ENCODE results near the gene KLHL33.
"Not testable (repeated sequence)": the region's sequence is repeated elsewhere in the genome, so short reads cannot be mapped to it uniquely, and the experiment has no call there.

The KLHL33 gene

GRCh38 chr14:20446889-20447288, 10.9 kb upstream of the KLHL33 start:
- no peak for DNase-seq

GRCh38 chr14:20443650-20444049, 7.7 kb upstream of the KLHL33 start:
- not testable (repeated sequence) for DNase-seq

- no peak for DNase-seq
Observed at GRCh38 chr14:20441461-20441860, 5.5 kb upstream of the KLHL33 start.

- DNase-seq = peak; percentile 52
Observed at GRCh38 chr14:20440882-20441281, 4.9 kb upstream of the KLHL33 start.

GRCh38 chr14:20440465-20440864, 4.5 kb upstream of the KLHL33 start:
- DNase-seq = no peak

- DNase-seq = no peak
Observed at GRCh38 chr14:20438664-20439063, 2.7 kb upstream of the KLHL33 start.

GRCh38 chr14:20436363-20436755, 393 bp upstream of the KLHL33 start:
- no peak for DNase-seq

- no peak for DNase-seq
Observed at GRCh38 chr14:20434701-20435581, 1.0 kb downstream of the KLHL33 start.

- DNase-seq = peak; percentile 7
Observed at GRCh38 chr14:20429801-20430669, 5.9 kb downstream of the KLHL33 start.

GRCh38 chr14:20428802-20429201, 7.2 kb downstream of the KLHL33 start:
- no peak for DNase-seq

GRCh38 chr14:20428010-20428365, 8.0 kb downstream of the KLHL33 start:
- no peak for DNase-seq

- DNase-seq = no peak
Observed at GRCh38 chr14:20427231-20428009, 8.5 kb downstream of the KLHL33 start.

- no peak for DNase-seq
Observed at GRCh38 chr14:20424851-20425250, 11.1 kb downstream of the KLHL33 start.

GRCh38 chr14:20422886-20423285, 13.1 kb downstream of the KLHL33 start:
- no peak for DNase-seq

- DNase-seq = no peak
Observed at GRCh38 chr14:20421267-20421666, 14.7 kb downstream of the KLHL33 start.

- no peak for DNase-seq
Observed at GRCh38 chr14:20419419-20419818, 16.5 kb downstream of the KLHL33 start.

GRCh38 chr14:20418501-20418909, 17.5 kb downstream of the KLHL33 start:
- no peak for DNase-seq

GRCh38 chr14:20417250-20418186, 18.4 kb downstream of the KLHL33 start:
- DNase-seq = no peak

- no peak for DNase-seq
Observed at GRCh38 chr14:20416223-20416622, 19.7 kb downstream of the KLHL33 start.

GRCh38 chr14:20415782-20416206, 20.2 kb downstream of the KLHL33 start:
- peak; percentile 56 for DNase-seq

GRCh38 chr14:20413744-20414082, 22.3 kb downstream of the KLHL33 start:
- peak; percentile 38 for DNase-seq
